IPS-18c (cell line): ENCODE measurements around the gene C2orf81.

Experiments
- H3K4me3 ChIP-seq: 2 replicates; pipeline ENCODE4 v1.7.0; 2013; ENCODE audit warnings: low read depth, mild to moderate bottlenecking, low read length, moderate library complexity; ENCODE audit not compliant: insufficient read depth
- H3K9me3 ChIP-seq: one replicate; pipeline ENCODE4 v1.6.1; 2013; ENCODE audit warnings: mild to moderate bottlenecking, low read length, moderate library complexity; ENCODE audit not compliant: control insufficient read depth, insufficient read depth

Gene C2orf81

DNA sequence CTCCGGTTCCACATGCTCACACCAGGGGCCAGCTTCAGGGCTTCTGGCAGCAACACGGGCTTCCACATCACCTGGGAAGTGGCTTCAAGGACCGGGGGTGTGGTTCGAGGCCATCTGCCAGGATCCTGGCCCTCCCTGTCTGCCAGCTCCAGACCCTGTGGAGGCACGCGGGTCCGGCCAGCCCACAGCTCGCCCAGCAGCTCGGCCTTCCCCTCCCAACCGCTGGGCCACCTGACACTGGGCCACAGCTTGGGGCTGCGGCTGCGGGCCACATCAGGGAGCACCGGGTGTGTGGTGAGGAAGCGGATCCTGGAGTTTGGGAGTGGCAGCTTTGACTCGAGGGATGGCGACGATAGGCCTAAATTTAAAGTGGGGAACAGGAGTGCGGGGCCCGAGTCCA is 7.0 kb downstream of the C2orf81 start:
- H3K9me3 ChIP-seq = no peaks in the 10 kb centered on the region
- no peak overlapping the region for H3K4me3 ChIP-seq

GRCh38 chr2:74413001-74413698 is 8.3 kb downstream of the C2orf81 start:
- no peak overlapping the region for H3K4me3 ChIP-seq
- H3K9me3 ChIP-seq = no peaks in the 10 kb centered on the region

DNA sequence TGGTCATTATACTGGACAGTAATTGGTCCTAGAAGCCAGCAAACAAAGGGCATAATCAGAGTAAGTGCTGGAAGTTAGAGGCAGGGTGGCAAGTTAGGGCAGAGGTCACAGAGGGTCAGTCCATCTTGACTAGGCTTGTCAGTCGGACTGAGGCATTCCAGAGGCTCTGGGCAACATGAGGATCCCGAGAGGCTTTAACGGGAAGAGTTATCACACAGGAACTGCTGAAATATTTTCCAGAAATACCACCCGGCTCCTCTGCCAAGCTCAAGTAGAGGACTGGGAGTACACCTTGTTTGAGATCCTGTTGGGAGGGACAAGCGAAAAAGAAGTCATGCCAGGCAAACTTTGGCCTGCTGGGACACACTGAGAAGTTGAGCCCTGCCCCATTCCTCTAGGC is 13.7 kb downstream of the C2orf81 start:
- no peak overlapping the region for H3K4me3 ChIP-seq
- no peaks in the 10 kb centered on the region for H3K9me3 ChIP-seq

DNA sequence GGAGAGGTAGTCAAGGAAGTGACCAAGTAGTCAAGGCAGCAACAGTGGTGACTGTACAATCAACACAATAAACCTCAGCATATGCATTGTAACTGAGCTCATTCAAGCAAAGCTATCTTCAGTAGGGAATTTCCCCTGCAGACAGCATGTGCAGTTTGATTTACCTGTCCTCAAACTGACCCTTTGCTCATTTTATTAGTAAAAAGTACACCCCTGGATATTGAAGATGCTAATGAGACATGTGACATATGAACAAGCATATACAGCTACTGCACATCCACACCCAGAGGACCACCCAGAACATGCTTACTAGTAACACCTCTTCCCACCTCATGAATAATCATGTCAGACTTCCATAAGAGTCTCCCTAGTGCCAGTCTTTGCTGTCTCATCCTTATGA is 15.4 kb downstream of the C2orf81 start:
- H3K4me3 ChIP-seq = no peak overlapping the region
- no peaks in the 10 kb centered on the region for H3K9me3 ChIP-seq

GRCh38 chr2:74401891-74402290 is 19.5 kb downstream of the C2orf81 start:
- no peak overlapping the region for H3K4me3 ChIP-seq
- H3K9me3 ChIP-seq = no peaks in the 10 kb centered on the region

- no peaks in the 10 kb centered on the region for H3K9me3 ChIP-seq
- no peak overlapping the region for H3K4me3 ChIP-seq
These were observed 21.6 kb downstream of the C2orf81 start for GRCh38 chr2:74399785-74400184.

DNA sequence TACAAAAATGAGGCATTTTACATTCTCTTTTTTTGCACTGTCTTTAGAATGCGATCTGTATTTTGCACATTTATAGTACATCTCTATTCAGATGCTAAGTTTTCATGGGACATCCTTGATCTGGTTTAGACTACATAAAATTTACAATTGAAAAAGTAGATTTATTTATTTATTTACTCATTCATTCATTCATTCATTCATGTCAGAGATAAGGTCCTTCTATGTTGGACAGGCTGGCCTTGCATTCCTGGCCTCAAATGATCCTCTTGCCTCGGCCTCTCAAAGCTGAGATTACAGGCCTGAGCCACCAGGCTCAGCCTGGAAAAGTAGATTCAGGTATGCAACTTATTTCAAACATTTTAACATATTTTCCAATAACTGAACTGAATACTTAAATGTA is 25.3 kb downstream of the C2orf81 start:
- Histone ChIP-seq H3K4me3 (no peak overlapping the region), H3K9me3 (no peaks in the 10 kb centered on the region)

DNA sequence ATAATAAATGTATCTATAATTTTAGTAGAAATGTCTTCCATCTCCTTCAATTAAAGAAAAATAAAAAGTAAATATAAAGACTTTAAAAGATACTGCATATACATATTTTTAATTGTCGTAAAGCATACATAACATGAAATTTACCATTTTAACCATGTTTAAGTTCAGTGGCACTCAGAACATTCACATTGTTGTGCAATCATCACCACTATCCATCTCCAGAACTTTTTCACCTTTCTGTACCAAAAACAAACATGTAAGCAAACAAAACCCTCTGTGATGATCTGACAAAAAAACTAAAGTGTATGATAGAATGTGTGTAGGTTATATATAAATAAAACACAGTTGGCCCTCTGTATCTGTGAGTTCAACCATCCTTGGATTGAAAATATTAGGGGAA is 27.9 kb downstream of the C2orf81 start:
- no peak overlapping the region for H3K4me3 ChIP-seq
- H3K9me3 ChIP-seq = no peaks in the 10 kb centered on the region

DNA sequence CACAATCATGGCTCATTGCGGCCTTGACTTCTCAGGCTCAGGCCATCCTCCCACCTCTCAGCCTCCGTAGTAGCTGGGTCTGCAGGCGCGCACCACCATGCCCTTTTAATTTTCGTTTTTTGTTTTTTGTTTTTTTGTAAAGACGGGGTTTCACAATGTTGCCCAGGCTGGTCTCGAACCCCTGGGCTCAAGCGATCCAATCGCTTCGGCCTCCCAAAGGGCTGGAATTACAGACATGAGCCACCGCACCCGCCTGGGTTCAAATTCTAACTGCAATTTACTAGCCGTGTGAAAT is 29.0 kb downstream of the C2orf81 start:
- no peaks in the 10 kb centered on the region for H3K9me3 ChIP-seq
- H3K4me3 ChIP-seq = no peak overlapping the region; the same call in 1 of the 2 replicates

DNA sequence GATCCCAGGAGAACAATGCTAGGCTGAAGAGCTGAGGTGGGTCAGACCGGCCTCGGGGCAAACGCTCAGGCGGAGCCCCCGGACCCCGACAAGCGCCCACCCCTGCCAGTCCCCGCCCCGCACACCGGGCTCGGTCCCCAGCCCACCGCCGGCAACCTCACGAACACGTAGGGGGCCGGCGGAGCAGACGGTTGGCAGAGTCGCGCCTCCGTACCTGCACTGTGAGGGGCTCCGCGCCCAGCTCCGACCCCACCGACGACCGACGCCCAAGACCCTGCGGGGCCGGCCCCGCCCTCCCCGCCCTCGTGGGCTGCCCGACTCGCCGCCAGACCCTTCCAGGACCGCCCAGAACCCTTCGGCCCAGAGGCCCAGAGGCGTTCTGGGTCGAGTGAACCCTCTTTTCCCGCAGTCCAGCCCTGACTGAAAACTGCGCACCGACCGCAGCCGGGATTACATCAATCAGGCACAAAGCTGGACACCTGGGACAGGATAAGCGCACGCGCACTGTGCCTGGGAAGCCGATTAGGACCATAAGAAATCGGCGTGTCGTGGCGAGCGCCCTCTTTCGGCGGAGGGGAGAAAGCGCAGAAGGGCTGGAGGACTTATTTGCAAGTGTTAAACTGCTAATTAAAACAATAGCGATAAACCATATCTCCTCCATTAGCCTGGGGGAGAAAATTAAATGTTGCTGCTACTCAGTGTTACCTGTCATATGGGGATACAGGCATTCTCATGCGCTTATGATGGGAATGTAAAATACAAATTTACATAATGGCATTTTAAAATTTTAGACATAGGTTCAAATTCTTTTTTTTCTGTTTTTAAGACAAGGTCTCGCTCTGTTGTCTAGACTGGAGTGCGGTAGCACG is 29.6 kb downstream of the C2orf81 start:
- peak overlapping the region; percentile 94 for H3K4me3 ChIP-seq
- no peaks in the 10 kb centered on the region for H3K9me3 ChIP-seq

GRCh38 chr2:74391209-74391579 is 30.2 kb downstream of the C2orf81 start:
- no peaks in the 10 kb centered on the region for H3K9me3 ChIP-seq
- peak overlapping the region; percentile 94 for H3K4me3 ChIP-seq

DNA sequence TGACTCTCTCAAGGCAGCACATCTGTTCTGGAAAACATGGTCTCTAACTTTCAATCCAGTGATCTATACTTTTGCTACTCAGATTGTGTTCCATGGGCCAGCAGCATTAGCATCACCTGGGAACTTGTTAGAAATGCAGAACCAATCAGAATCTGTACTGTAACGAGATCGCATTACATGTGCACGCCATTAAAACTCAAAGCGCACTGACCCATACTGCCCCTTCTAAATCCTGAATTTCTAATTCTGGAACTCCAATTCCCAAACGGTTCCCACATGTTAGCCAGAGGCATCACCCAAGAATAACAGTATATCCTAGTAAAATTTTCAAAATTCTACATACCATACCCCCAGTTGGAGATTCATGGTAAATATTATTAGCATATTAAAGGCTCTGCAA is 30.8 kb downstream of the C2orf81 start:
- Histone ChIP-seq H3K4me3 (peak overlapping the region; percentile 11; the same call in 1 of the 2 replicates), H3K9me3 (no peaks in the 10 kb centered on the region)

DNA sequence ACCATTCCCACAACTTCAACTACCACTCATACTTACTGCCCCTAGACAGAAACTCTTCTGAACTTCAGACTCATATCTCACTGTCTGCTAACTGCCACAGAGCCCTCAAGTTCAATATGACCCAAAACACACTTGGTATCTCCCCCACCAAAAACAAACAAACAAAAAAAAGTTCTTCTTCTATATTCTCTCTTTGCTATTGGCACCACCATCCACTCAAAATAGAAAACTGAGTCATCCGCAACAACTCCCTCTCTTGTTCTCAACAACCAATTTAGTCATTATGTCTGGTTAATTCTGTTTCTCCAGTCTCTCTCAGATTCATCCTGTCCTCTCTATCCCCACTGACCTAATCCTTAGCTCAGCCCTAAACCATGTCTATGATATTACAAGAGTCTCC is 34.1 kb downstream of the C2orf81 start:
- H3K4me3 ChIP-seq = no peak overlapping the region
- H3K9me3 ChIP-seq = no peaks in the 10 kb centered on the region

DNA sequence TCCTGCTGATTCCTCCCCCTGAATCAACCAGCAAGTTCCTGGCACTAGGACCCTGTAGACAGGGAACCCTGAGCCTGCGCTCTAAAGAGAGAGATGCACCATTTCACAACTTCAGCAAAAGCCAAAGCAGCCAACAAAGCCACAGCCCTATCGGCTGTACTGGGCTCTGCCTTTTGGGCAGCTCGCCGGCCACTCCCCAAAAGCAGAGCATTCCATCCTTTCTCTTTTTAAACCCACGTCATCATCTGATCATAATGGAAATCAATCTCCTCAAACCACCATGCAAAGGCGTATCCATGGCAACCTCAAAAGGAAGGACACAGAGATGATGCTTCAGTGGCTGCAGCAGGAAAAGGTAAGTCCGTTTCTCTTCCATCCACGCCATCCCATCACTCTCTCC is 36.0 kb downstream of the C2orf81 start:
- H3K4me3 ChIP-seq = no peak overlapping the region
- no peaks in the 10 kb centered on the region for H3K9me3 ChIP-seq

GRCh38 chr2:74384051-74384450 is 37.4 kb downstream of the C2orf81 start:
- H3K4me3 ChIP-seq = no peak overlapping the region
- no peaks in the 10 kb centered on the region for H3K9me3 ChIP-seq

- H3K4me3 ChIP-seq = no peak overlapping the region
- no peaks in the 10 kb centered on the region for H3K9me3 ChIP-seq
These were observed 38.2 kb downstream of the C2orf81 start for GRCh38 chr2:74383254-74383653.

DNA sequence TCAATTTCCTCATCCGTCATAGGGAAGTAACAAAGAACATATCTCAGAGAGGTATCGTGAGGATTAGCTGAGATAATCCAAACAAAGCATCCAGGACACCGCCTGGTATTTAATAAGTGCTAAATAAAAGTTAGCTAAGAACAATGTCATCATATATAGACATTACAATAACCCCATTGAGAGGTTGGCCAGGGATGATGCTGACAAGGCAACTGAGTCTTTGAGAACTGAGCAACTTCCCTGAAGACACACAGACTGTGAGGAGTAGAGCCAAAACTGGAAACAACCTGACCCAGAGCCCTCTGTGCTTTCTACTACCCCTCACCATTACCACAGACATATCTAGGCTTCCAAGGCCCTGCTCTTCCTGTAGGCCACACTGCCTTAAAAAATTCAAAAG is 39.7 kb downstream of the C2orf81 start:
- Histone ChIP-seq H3K4me3 (no peak overlapping the region), H3K9me3 (no peaks in the 10 kb centered on the region)

- H3K9me3 ChIP-seq = no peaks in the 10 kb centered on the region
- H3K4me3 ChIP-seq = peak within 1 kb of the TSS; percentile 35; the same call in 1 of the 2 replicates
These were observed 41.3 kb downstream of the C2orf81 start, which contains the start of gene DCTN1 for GRCh38 chr2:74379851-74380789. DCTN1 (minus strand) TSS chr2:74380311; CDS start chr2:74380037, 274 bp downstream.
